Upper lobe of left lung (tissue), 6 donors: ENCODE measurements around the gene PEX7. TPM values are rescaled to one million over a fixed set of nuclear protein-coding genes. Genes with fewer than 3 reads are reported as not detected.
A peak's percentile ranks its signal among the peaks of the same experiment; 100 is the strongest.
"Not testable (repeated sequence)": the region's sequence is repeated elsewhere in the genome, so short reads cannot be mapped to it uniquely, and the experiment has no call there.

Source experiments
- ATAC-seq, 2 donors: fragments of 200-7000 bp; cut with Tn5 transposase; one replicate each; pipeline ENCODE4 v1.9.1; 2022; ENCODE audit warnings: mild to moderate bottlenecking in 2 of 2, moderate library complexity in 2 of 2; ENCODE audit not compliant: low FRiP score in 2 of 2
- DNase-seq, 2 donors: peaks; one replicate each; pipeline ENCODE4 v3.0.0-alpha.2; 2019 to 2020
- H3K27ac ChIP-seq, 4 donors: fragments of 200-600 bp; sonication (generic); one replicate each; pipeline ENCODE4 v1.5.1; 2016 to 2019
- H3K27me3 ChIP-seq, 4 donors: fragments of 200-600 bp; sonication (generic); one replicate each; pipeline ENCODE4 v1.5.1; 2017 to 2019
- H3K36me3 ChIP-seq, 4 donors: fragments of 200-600 bp; sonication (generic); one replicate each; pipeline ENCODE4 v1.5.1; 2016 to 2019
- H3K4me1 ChIP-seq, 4 donors: fragments of 200-600 bp; sonication (generic); one replicate each; pipeline ENCODE4 v1.5.1; 2018 to 2019
- H3K4me3 ChIP-seq, 4 donors: fragments of 200-600 bp; sonication (generic); one replicate each; pipeline ENCODE4 v1.5.1; 2017 to 2019; ENCODE audit warnings: mild to moderate bottlenecking in 2 of 4, moderate library complexity in 1 of 4
- H3K9me3 ChIP-seq, 4 donors: fragments of 200-600 bp; sonication (generic); one replicate each; pipeline ENCODE4 v1.5.1; 2018 to 2019
- EP300 ChIP-seq, 4 donors: sonication (generic); formaldehyde crosslinking; IDR thresholded peaks; one replicate each; pipeline ENCODE4 v1.5.1; 2017; ENCODE audit warnings: antibody characterized with exemption in 4 of 4, control low read depth in 2 of 4
- POLR2A ChIP-seq, 4 donors: fragments of 450-650 bp; IDR thresholded peaks; one replicate each; pipeline ENCODE4 v1.5.1; 2016 to 2017; ENCODE audit warnings: antibody characterized with exemption in 4 of 4, mild to moderate bottlenecking in 2 of 4
- POLR2AphosphoS5 ChIP-seq, 2 donors: sonication (generic); formaldehyde crosslinking; IDR thresholded peaks; one replicate each; pipeline ENCODE4 v1.5.1; 2017; ENCODE audit warnings: antibody characterized with exemption in 2 of 2
- WGBS, 2 donors: methylation state at CpG; one replicate each; pipeline ENCODE4 v1.1.5; 2017 to 2018; 5-methylcytosine and 5-hydroxymethylcytosine counted together
- total RNA-seq, 6 donors: library from RNA; depleted of rRNA in 4 of 6; stranded (reverse); fragments of >200 nt in 4 of 6; gene quantifications; one replicate each; pipeline versions ENCODE4 v1.1.0 to v1.2.1, GENCODE V29; 2016 to 2021
- TF ChIP-seq, protein P1 (sequence below), 6 experiments: fragments of 450-650 bp in 4 of 6; fragments of 200-600 bp in 2 of 6; sonication (generic) in 2 of 6; IDR thresholded peaks; one replicate each; pipeline ENCODE4 v1.5.1; 2016 to 2019; ENCODE audit warnings: antibody characterized with exemption in 6 of 6
- donor health status: DM: no; HTN: no; CAD: no; lungs with moderate emphysema.
- donor health status: DM: no; HTN: yes; CAD: no; lungs with severe emphysema.

Gene PEX7
- total RNA-seq, 6 donors from 2014 or later = 6.7 to 11.7 (median 9.7) TPM

DNA sequence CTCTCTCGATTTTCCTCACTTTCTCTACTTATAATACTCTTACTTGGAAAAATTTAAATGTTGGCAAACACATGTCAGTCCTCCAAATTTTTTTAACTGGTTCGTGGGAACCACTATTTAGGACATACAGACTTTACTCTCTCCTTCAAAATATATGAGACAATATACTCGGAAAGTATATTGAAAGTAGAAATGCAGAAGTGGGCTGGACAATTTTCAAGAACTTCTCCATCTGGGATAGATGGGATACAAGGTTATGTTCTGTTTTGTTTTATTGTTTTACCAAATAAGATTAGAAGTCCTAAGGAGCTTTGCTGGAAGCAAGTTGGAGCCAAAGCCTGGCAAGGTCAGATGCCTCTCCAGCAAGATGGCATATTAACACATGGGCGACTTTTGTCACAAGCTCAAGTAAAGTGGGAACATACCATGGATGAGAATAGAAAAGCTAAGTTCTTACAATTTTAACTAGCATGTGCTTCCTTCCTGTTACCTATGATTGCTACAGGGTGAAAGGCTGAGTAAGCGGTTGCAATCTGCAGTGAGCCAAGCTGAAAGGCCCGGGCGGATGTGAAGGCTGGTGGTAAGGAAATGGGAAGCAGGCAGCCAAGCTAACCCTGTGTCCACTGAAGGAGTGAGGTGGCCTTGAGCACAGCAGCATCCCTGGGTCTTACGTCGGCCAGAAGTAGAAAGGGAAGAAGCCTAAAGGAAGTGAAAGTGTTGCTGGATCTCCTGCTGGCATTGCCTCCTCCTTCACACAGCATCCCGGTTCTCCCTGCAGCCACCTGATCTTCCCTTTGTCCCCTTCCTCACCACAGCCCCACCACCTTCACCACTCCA lies 37.3 kb upstream of the PEX7 start:
- DNase-seq (peak in 1 of 2 donors; percentile 87), ATAC-seq (peak; percentile 67 to 82)
- Histone ChIP-seq H3K4me3 (peak overlapping the region in 2 of 4 donors; percentile 10 to 38), H3K27ac (peak overlapping the region; percentile 56 to 78 (median 58)), H3K9me3 (no peaks in the 10 kb centered on the region), H3K4me1 (peaks cover 57 to 85% (median 66%) of the 10 kb centered on the region in 4 donors), H3K36me3 (no peaks in the 10 kb centered on the region), H3K27me3 (no peaks in the 10 kb centered on the region)
- TF ChIP-seq POLR2AphosphoS5 (IDR thresholded peaks at IDR 0.05) (peak; percentile 58 to 61), POLR2A (IDR thresholded peaks at IDR 0.05) (peak in 1 of 4 donors; percentile 29), EP300 (IDR thresholded peaks at IDR 0.05) (no peak)
- TF ChIP-seq, protein P1, sequence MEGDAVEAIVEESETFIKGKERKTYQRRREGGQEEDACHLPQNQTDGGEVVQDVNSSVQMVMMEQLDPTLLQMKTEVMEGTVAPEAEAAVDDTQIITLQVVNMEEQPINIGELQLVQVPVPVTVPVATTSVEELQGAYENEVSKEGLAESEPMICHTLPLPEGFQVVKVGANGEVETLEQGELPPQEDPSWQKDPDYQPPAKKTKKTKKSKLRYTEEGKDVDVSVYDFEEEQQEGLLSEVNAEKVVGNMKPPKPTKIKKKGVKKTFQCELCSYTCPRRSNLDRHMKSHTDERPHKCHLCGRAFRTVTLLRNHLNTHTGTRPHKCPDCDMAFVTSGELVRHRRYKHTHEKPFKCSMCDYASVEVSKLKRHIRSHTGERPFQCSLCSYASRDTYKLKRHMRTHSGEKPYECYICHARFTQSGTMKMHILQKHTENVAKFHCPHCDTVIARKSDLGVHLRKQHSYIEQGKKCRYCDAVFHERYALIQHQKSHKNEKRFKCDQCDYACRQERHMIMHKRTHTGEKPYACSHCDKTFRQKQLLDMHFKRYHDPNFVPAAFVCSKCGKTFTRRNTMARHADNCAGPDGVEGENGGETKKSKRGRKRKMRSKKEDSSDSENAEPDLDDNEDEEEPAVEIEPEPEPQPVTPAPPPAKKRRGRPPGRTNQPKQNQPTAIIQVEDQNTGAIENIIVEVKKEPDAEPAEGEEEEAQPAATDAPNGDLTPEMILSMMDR (IDR thresholded peaks at IDR 0.05) = no peak
- 42 to 57% methylated on average over 10 of the region's 10 CpGs for WGBS, 2 donors

DNA sequence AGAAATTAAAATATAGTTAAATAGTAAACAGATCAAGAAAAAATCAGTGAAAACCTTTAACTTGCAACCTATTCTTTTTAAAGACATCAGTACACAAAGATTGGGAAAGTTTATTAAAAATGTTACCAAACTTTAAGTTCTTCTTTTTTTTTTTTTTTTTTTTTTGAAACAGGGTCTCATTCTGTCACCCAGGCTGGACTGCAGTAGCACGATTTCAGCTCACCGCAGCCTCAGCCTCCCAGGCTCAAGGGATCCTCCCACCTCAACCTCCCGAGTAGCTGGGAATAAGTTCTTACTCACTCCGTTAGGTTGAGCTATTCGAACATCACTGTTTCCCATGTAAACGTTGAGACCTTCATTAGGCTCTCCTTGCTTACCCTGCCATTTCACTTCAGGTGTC lies 35.7 kb upstream of the PEX7 start:
- H3K9me3 ChIP-seq = no peaks in the 10 kb centered on the region
- H3K36me3 ChIP-seq = no peaks in the 10 kb centered on the region
- no peak overlapping the region for H3K4me3 ChIP-seq
- ATAC-seq (no peak), DNase-seq (no peak)
- H3K27me3 ChIP-seq = no peaks in the 10 kb centered on the region
- 81 to 82% methylated on average over 6 of the region's 6 CpGs for WGBS, 2 donors
- TF ChIP-seq POLR2A (IDR thresholded peaks at IDR 0.05) (no peak), POLR2AphosphoS5 (IDR thresholded peaks at IDR 0.05) (no peak), EP300 (IDR thresholded peaks at IDR 0.05) (no peak)
- TF ChIP-seq, protein P1 (IDR thresholded peaks at IDR 0.05) = no peak
- peaks cover 60 to 88% (median 65%) of the 10 kb centered on the region in 4 donors for H3K4me1 ChIP-seq
- peak overlapping the region in 2 of 4 donors; percentile 66 to 99 for H3K27ac ChIP-seq

DNA sequence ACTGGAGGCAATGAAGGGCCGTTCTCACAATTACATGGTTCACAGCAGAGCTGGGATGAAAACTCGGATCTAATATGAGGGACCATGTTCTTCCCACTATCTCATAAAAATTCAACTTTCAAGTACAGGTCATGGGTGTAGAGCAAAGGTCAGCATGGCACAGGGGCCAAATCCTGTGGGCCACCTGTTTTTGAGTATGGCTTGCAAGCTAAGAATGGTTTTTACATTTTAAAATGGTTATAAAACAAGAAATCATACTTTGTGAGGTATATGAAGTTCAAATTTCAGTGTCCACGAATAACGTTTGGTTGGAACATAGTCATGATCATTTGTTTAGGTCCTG lies 34.7 kb upstream of the PEX7 start:
- peaks cover 50 to 77% (median 62%) of the 10 kb centered on the region in 4 donors for H3K4me1 ChIP-seq

DNA sequence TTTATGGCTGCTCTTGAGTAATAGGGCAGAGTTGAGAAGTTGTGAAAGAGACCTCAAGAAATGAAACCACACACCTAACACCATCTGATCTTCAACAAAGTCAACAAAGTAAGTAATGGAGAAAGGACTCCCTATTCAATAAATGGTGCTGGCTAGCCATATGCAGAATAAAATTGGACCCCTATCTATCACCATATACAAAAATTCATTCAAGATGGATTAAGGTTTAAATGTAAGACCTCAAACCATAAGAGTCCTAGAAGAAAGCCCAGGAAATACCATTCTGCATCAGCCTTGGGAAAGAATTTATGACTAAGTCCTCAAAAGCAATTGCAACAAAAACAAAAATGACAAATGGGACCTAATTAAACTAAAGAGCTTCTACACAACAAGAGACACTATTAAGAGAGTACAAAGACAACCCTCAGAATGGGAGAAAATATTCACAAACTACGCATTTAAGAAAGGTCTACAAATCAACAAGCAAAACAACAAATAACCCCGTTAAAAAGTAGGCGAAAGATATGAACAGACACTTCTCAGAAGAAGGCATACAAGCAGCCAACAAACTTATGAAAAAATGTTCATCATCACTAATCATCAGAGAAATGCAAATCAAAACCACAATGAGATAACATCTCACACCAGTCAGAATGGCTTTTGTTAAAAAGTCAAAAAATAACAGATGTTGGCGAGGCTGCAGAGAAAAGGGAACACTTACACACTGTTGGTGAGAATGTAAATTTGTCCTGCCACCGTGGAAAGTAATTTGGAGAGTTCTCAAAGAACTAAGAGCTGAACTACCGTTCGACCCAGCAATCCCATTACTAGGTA lies 34.1 kb upstream of the PEX7 start:
- DNase-seq (no peak), ATAC-seq (no peak)
- WGBS, 2 donors = 57 to 66% methylated on average over 7 of the region's 7 CpGs
- TF ChIP-seq POLR2A (IDR thresholded peaks at IDR 0.05) = peak in 1 of 4 donors; percentile 18
- no peak for TF ChIP-seq EP300 (IDR thresholded peaks at IDR 0.05)
- peak in 1 of 2 donors; percentile 53 for TF ChIP-seq POLR2AphosphoS5 (IDR thresholded peaks at IDR 0.05)
- TF ChIP-seq, protein P1 (IDR thresholded peaks at IDR 0.05) = no peak
- Histone ChIP-seq H3K4me1 (peaks cover 45 to 76% (median 61%) of the 10 kb centered on the region in 4 donors), H3K27me3 (no peaks in the 10 kb centered on the region), H3K4me3 (peak overlapping the region in 1 of 4 donors; percentile 80), H3K36me3 (no peaks in the 10 kb centered on the region), H3K9me3 (no peaks in the 10 kb centered on the region), H3K27ac (peak overlapping the region; percentile 48 to 99 (median 82))

More for the DNA sequence above, 34.7 kb upstream of the PEX7 start:
- Histone ChIP-seq H3K4me3 (no peak overlapping the region), H3K27me3 (no peaks in the 10 kb centered on the region), H3K9me3 (no peaks in the 10 kb centered on the region), H3K27ac (peak overlapping the region; percentile 45 to 99 (median 82)), H3K36me3 (no peaks in the 10 kb centered on the region)
- TF ChIP-seq POLR2A (IDR thresholded peaks at IDR 0.05) = no peak
- no peak for TF ChIP-seq EP300 (IDR thresholded peaks at IDR 0.05)
- TF ChIP-seq, protein P1 (IDR thresholded peaks at IDR 0.05) = no peak
- no peak for TF ChIP-seq POLR2AphosphoS5 (IDR thresholded peaks at IDR 0.05)
- ATAC-seq (no peak), DNase-seq (no peak)
- WGBS, 2 donors = 52 to 71% methylated on average over 4 of the region's 4 CpGs

DNA sequence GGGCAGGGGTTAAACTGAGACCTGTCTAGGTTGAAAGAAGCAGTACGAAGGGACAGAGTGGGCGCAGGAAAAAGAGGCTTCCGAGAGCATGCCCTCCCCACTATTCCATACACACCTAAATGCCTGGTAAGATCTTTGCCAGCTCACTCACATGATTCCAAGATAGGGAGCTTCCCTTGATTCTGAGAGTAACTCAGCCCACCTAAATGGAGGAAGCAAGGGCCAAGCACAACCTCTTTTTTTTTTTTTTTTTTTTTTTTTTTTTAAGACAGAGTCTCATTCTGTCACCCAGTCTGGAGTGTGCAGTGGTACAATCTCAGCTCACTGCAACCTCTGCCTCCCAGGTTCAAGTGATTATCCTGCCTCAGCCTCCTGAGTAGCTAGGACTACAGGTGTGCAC lies 33.0 kb upstream of the PEX7 start:
- H3K36me3 ChIP-seq, ATAC-seq, DNase-seq, H3K27me3 ChIP-seq, H3K9me3 ChIP-seq: not testable (repeated sequence)
- Histone ChIP-seq H3K4me3 (peak overlapping the region; percentile 19 to 93 (median 85)), H3K4me1 (peaks cover 40 to 69% (median 53%) of the 10 kb centered on the region in 4 donors), H3K27ac (peak overlapping the region in 3 of 4 donors; percentile 97 to 99 (median 98))
- WGBS, 2 donors = 74 to 77% methylated on average over 3 of the region's 3 CpGs
